ENCODE data around the gene KRTAP5-11.
"Not testable (repeated sequence)": the region's sequence is repeated elsewhere in the genome, so short reads cannot be mapped to it uniquely, and the experiment has no call there.

The KRTAP5-11 gene

GRCh38 chr11:71581826-71582225 lies 849 bp downstream of the KRTAP5-11 start:
- no peak overlapping the region for H3K4me3 ChIP-seq (ENCODE audit: insufficient read depth in 1 of 2, low read depth in 1 of 2, low read length in 2 of 2)

GRCh38 chr11:71580057-71581003 lies 2.3 kb downstream of the KRTAP5-11 start:
- H3K4me3 ChIP-seq (ENCODE audit: insufficient read depth in 1 of 2, low read depth in 1 of 2, low read length in 2 of 2) = no peak overlapping the region
- no peak overlapping the region for H2BK120ac ChIP-seq (ENCODE audit: low read depth, low read length)
- H3K9me3 ChIP-seq (ENCODE audit: control insufficient read depth, low read length) = no peaks in the 10 kb centered on the region
- no peaks in the 10 kb centered on the region for H3K79me1 ChIP-seq (replicated peaks; ENCODE audit: low read length, poor library complexity, severe bottlenecking)
- peak; percentile 52 for DNase-seq
- H2BK15ac ChIP-seq (ENCODE audit: low read depth, poor library complexity, severe bottlenecking) = no peak overlapping the region
- H3K4ac ChIP-seq (ENCODE audit: low read depth in 1 of 2, low read length in 2 of 2) = no peak overlapping the region
- no peak overlapping the region for H3K4me2 ChIP-seq (ENCODE audit: low read length, poor library complexity, severe bottlenecking)
- no peak overlapping the region for H3K18ac ChIP-seq (ENCODE audit: low read depth in 1 of 2, low read length in 2 of 2)
- no peaks in the 10 kb centered on the region for H3K36me3 ChIP-seq (ENCODE audit: control insufficient read depth in 1 of 2, insufficient read depth in 2 of 2, low read depth in 1 of 2, low read length in 2 of 2)
- no peak overlapping the region for H3K27ac ChIP-seq (ENCODE audit: low read length, poor library complexity, severe bottlenecking)
- H4K8ac ChIP-seq (ENCODE audit: low read length) = no peak overlapping the region
- H3K23ac ChIP-seq (ENCODE audit: low read length in 2 of 2) = no peak overlapping the region
- H3K4me1 ChIP-seq (ENCODE audit: control insufficient read depth, insufficient read depth, low read depth, low read length) = no peaks in the 10 kb centered on the region
- H3K27me3 ChIP-seq (ENCODE audit: control insufficient read depth in 1 of 2, insufficient read depth in 1 of 2, low read length in 2 of 2) = peaks cover 20 to 52% of the 10 kb centered on the region in 2 experiments
- H2BK12ac ChIP-seq (ENCODE audit: low read length in 2 of 2) = no peak overlapping the region
- no peak overlapping the region for H2BK5ac ChIP-seq (ENCODE audit: low read depth, low read length, poor library complexity, severe bottlenecking)
- WGBS = 11% methylated on average over 5 of the region's 8 CpGs
- H3K14ac ChIP-seq (ENCODE audit: low read length in 2 of 2) = no peak overlapping the region
- no peak overlapping the region for H2AFZ ChIP-seq (ENCODE audit: low read depth, low read length)
- no peak overlapping the region for H4K91ac ChIP-seq (ENCODE audit: low read length)
- no peak overlapping the region for H2AK5ac ChIP-seq (ENCODE audit: low read length, severe bottlenecking)
- no peak overlapping the region for H3K9ac ChIP-seq (ENCODE audit: low read length)

More at GRCh38 chr11:71581826-71582225, 849 bp downstream of the KRTAP5-11 start:
- WGBS = 84% methylated on average over 4 of the region's 4 CpGs
- Histone ChIP-seq H3K4me1 (ENCODE audit: control insufficient read depth, insufficient read depth, low read depth, low read length) (peaks cover 1% of the 10 kb centered on the region), H2BK15ac (ENCODE audit: low read depth, poor library complexity, severe bottlenecking) (no peak overlapping the region), H3K14ac (ENCODE audit: low read length in 2 of 2) (no peak overlapping the region), H3K18ac (ENCODE audit: low read depth in 1 of 2, low read length in 2 of 2) (no peak overlapping the region), H3K4ac (ENCODE audit: low read depth in 1 of 2, low read length in 2 of 2) (no peak overlapping the region), H4K91ac (ENCODE audit: low read length) (no peak overlapping the region), H3K27ac (ENCODE audit: low read length, poor library complexity, severe bottlenecking) (no peak overlapping the region), H3K27me3 (ENCODE audit: control insufficient read depth in 1 of 2, insufficient read depth in 1 of 2, low read length in 2 of 2) (peaks cover 14 to 39% of the 10 kb centered on the region in 2 experiments), H3K4me2 (ENCODE audit: low read length, poor library complexity, severe bottlenecking) (no peak overlapping the region), H2BK5ac (ENCODE audit: low read depth, low read length, poor library complexity, severe bottlenecking) (no peak overlapping the region), H2BK12ac (ENCODE audit: low read length in 2 of 2) (no peak overlapping the region), H2AK5ac (ENCODE audit: low read length, severe bottlenecking) (no peak overlapping the region), H3K9me3 (ENCODE audit: control insufficient read depth, low read length) (no peaks in the 10 kb centered on the region), H2AFZ (ENCODE audit: low read depth, low read length) (no peak overlapping the region), H4K8ac (ENCODE audit: low read length) (no peak overlapping the region), H3K9ac (ENCODE audit: low read length) (no peak overlapping the region), H3K23ac (ENCODE audit: low read length in 2 of 2) (no peak overlapping the region), H2BK120ac (ENCODE audit: low read depth, low read length) (no peak overlapping the region), H3K36me3 (ENCODE audit: control insufficient read depth in 1 of 2, insufficient read depth in 2 of 2, low read depth in 1 of 2, low read length in 2 of 2) (no peaks in the 10 kb centered on the region), H3K79me1 (replicated peaks; ENCODE audit: low read length, poor library complexity, severe bottlenecking) (no peaks in the 10 kb centered on the region)
- no peak for DNase-seq

GRCh38 chr11:71579513-71579912 lies 3.2 kb downstream of the KRTAP5-11 start:
- H3K23ac ChIP-seq (ENCODE audit: low read length in 2 of 2); H2BK15ac ChIP-seq (ENCODE audit: low read depth, poor library complexity, severe bottlenecking); H3K4ac ChIP-seq (ENCODE audit: low read depth in 1 of 2, low read length in 2 of 2); H3K14ac ChIP-seq (ENCODE audit: low read length in 2 of 2); H2AFZ ChIP-seq (ENCODE audit: low read depth, low read length); H4K8ac ChIP-seq (ENCODE audit: low read length); H3K4me3 ChIP-seq (ENCODE audit: insufficient read depth in 1 of 2, low read depth in 1 of 2, low read length in 2 of 2); DNase-seq; H2BK12ac ChIP-seq (ENCODE audit: low read length in 2 of 2); H3K9me3 ChIP-seq (ENCODE audit: control insufficient read depth, low read length); H3K27ac ChIP-seq (ENCODE audit: low read length, poor library complexity, severe bottlenecking); H3K18ac ChIP-seq (ENCODE audit: low read depth in 1 of 2, low read length in 2 of 2); H3K4me1 ChIP-seq (ENCODE audit: control insufficient read depth, insufficient read depth, low read depth, low read length); H3K9ac ChIP-seq (ENCODE audit: low read length); H2AK5ac ChIP-seq (ENCODE audit: low read length, severe bottlenecking); H2BK120ac ChIP-seq (ENCODE audit: low read depth, low read length); H4K91ac ChIP-seq (ENCODE audit: low read length); H3K79me1 ChIP-seq (replicated peaks; ENCODE audit: low read length, poor library complexity, severe bottlenecking); H2BK5ac ChIP-seq (ENCODE audit: low read depth, low read length, poor library complexity, severe bottlenecking); H3K4me2 ChIP-seq (ENCODE audit: low read length, poor library complexity, severe bottlenecking); H3K36me3 ChIP-seq (ENCODE audit: control insufficient read depth in 1 of 2, insufficient read depth in 2 of 2, low read depth in 1 of 2, low read length in 2 of 2): not testable (repeated sequence)
- WGBS = 85% methylated on average over 5 of the region's 7 CpGs
- peaks cover 20 to 60% of the 10 kb centered on the region in 2 experiments for H3K27me3 ChIP-seq (ENCODE audit: control insufficient read depth in 1 of 2, insufficient read depth in 1 of 2, low read length in 2 of 2)

GRCh38 chr11:71577469-71578004 lies 5.1 kb downstream of the KRTAP5-11 start:
- Histone ChIP-seq H2BK120ac (ENCODE audit: low read depth, low read length) (no peak overlapping the region), H4K8ac (ENCODE audit: low read length) (no peak overlapping the region), H3K36me3 (ENCODE audit: control insufficient read depth in 1 of 2, insufficient read depth in 2 of 2, low read depth in 1 of 2, low read length in 2 of 2) (no peaks in the 10 kb centered on the region), H4K91ac (ENCODE audit: low read length) (no peak overlapping the region), H3K4ac (ENCODE audit: low read depth in 1 of 2, low read length in 2 of 2) (no peak overlapping the region), H3K79me1 (replicated peaks; ENCODE audit: low read length, poor library complexity, severe bottlenecking) (no peaks in the 10 kb centered on the region), H2AK5ac (ENCODE audit: low read length, severe bottlenecking) (no peak overlapping the region), H3K14ac (ENCODE audit: low read length in 2 of 2) (no peak overlapping the region), H3K4me1 (ENCODE audit: control insufficient read depth, insufficient read depth, low read depth, low read length) (no peaks in the 10 kb centered on the region), H3K18ac (ENCODE audit: low read depth in 1 of 2, low read length in 2 of 2) (no peak overlapping the region), H2BK12ac (ENCODE audit: low read length in 2 of 2) (no peak overlapping the region), H3K9ac (ENCODE audit: low read length) (no peak overlapping the region), H3K27me3 (ENCODE audit: control insufficient read depth in 1 of 2, insufficient read depth in 1 of 2, low read length in 2 of 2) (peaks cover 23 to 67% of the 10 kb centered on the region in 2 experiments), H2BK5ac (ENCODE audit: low read depth, low read length, poor library complexity, severe bottlenecking) (no peak overlapping the region), H3K23ac (ENCODE audit: low read length in 2 of 2) (no peak overlapping the region), H3K27ac (ENCODE audit: low read length, poor library complexity, severe bottlenecking) (no peak overlapping the region), H3K9me3 (ENCODE audit: control insufficient read depth, low read length) (no peaks in the 10 kb centered on the region), H2BK15ac (ENCODE audit: low read depth, poor library complexity, severe bottlenecking) (no peak overlapping the region), H3K4me3 (ENCODE audit: insufficient read depth in 1 of 2, low read depth in 1 of 2, low read length in 2 of 2) (no peak overlapping the region), H3K4me2 (ENCODE audit: low read length, poor library complexity, severe bottlenecking) (no peak overlapping the region), H2AFZ (ENCODE audit: low read depth, low read length) (no peak overlapping the region)
- WGBS = 88% methylated on average over 7 of the region's 7 CpGs
- no peak for DNase-seq
